AG10803 (cell line): ENCODE measurements around the gene KLHL26.

Experiments
- DNase-seq: peaks from one replicate; pipeline ENCODE4 v3.0.0; 2010; ENCODE audit warnings: low read depth
- H3K4me3 ChIP-seq: 2 replicates; pipeline ENCODE4 v1.5.1; 2011; ENCODE audit warnings: mild to moderate bottlenecking, low read length, control low read depth
- TF ChIP-seq, protein P1 (sequence below): conservative IDR thresholded peaks from 2 replicates; pipeline ENCODE4 v1.5.1; 2011; ENCODE audit warnings: mild to moderate bottlenecking, low read length, control low read depth, inconsistent platforms

KLHL26 gene

DNA sequence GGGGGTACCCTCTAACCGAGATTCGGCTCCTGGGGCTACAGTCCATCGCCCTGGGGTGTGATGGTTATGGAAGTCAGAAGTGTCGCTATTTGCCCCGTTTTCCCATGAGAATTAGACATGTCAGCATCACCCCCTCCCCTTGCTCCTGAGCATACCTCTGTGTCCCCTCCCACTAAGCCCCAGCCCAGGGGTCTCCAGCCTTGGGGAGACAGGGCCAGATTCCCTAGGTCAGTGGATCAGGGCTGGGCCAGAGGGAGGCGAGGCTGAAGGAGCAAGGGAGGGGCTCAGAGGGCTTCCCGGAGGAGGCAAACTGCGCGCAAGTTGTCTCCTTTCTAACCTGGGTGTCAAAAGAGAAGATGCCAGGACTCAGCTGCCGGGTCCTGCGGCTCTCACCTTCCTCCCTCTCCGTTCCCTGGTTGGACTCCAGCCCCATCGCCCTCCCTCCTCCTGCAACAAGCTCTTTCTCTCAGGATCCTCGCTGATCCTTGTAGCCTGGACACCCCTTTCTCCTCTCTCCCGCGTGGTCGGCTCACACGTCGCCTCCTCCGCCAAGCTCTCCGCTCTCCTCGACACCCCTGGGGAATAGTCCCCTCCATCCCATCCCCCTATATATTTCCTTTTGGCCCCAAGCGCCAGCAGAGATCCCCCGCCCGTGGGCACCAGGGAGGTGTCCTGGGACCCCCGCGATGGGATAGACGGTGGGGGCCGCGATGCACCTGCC, 24.6 kb upstream of the KLHL26 start:
- peak overlapping the region; percentile 31 for H3K4me3 ChIP-seq
- no peak for DNase-seq
- TF ChIP-seq, protein P1, sequence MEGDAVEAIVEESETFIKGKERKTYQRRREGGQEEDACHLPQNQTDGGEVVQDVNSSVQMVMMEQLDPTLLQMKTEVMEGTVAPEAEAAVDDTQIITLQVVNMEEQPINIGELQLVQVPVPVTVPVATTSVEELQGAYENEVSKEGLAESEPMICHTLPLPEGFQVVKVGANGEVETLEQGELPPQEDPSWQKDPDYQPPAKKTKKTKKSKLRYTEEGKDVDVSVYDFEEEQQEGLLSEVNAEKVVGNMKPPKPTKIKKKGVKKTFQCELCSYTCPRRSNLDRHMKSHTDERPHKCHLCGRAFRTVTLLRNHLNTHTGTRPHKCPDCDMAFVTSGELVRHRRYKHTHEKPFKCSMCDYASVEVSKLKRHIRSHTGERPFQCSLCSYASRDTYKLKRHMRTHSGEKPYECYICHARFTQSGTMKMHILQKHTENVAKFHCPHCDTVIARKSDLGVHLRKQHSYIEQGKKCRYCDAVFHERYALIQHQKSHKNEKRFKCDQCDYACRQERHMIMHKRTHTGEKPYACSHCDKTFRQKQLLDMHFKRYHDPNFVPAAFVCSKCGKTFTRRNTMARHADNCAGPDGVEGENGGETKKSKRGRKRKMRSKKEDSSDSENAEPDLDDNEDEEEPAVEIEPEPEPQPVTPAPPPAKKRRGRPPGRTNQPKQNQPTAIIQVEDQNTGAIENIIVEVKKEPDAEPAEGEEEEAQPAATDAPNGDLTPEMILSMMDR, result no peak

- no peak for DNase-seq
- TF ChIP-seq, protein P1, result no peak
- H3K4me3 ChIP-seq, result peak within 1 kb of the TSS; percentile 31
Observed at GRCh38 chr19:18612772-18613588, 23.8 kb upstream of the KLHL26 start, which contains the start of gene TMEM59L. TSS of gene TMEM59L (plus strand) at chr19:18612870. CDS start at chr19:18612959, 89 bp downstream.

GRCh38 chr19:18613589-18614234, 23.1 kb upstream of the KLHL26 start:
- H3K4me3 ChIP-seq, result no peak overlapping the region
- TF ChIP-seq, protein P1, result no peak
- no peak for DNase-seq

DNA sequence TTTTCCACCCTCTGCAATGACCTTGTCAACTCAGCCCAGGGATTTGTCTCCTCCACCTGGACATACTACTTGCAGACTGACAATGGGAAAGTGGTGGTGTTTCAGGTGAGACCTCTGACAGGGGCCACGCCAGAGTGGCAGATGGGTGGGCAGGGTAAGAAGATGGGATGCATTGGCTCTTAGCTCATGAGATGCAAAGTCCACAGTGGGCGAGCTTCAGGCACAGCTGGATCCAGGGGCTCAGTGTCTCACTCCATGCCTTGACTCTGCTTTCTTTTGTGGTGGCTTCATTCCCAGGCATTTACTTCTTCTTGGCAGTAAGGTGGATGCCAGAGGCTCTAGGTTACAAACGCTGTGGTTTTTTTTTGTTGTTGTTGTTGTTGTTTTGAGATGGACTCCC, 20.8 kb upstream of the KLHL26 start:
- TF ChIP-seq, protein P1, result no peak
- no peak overlapping the region for H3K4me3 ChIP-seq
- no peak for DNase-seq

- TF ChIP-seq, protein P1, result no peak
- no peak overlapping the region for H3K4me3 ChIP-seq
Observed at GRCh38 chr19:18617562-18617961, 19.3 kb upstream of the KLHL26 start.

DNA sequence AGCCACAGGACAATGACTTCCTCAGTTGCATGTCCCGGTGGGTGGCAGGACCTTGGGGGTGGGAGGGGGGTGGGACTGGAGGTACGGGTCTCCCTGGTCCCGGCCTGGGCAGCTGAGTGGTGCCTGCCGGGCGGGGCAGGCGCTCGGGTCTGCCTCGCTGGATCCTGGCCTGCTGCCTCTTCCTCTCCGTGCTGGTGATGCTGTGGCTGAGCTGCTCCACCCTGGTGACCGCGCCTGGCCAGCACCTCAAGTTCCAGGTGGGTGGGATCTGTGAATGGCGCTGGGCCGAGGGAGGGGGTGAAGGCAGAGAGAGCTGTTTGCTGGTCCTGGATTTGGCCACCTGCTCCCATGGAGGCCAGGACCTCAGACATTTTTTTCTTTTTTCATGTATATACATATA, 18.6 kb upstream of the KLHL26 start:
- DNase-seq, result no peak
- TF ChIP-seq, protein P1, result no peak
- H3K4me3 ChIP-seq, result no peak overlapping the region

More at GRCh38 chr19:18617562-18617961, 19.3 kb upstream of the KLHL26 start:
- DNase-seq, result no peak
